HG03378 (cell line): ENCODE measurements around the gene SYT2.
A peak's percentile ranks its signal among the peaks of the same experiment; 100 is the strongest.
"Not testable (repeated sequence)": the region's sequence is repeated elsewhere in the genome, so short reads cannot be mapped to it uniquely, and the experiment has no call there.

Experiments used
- ATAC-seq: cut with Tn5 transposase; IDR thresholded peaks from one replicate; pipeline ENCODE4 v1.9.1; 2021; ENCODE audit warnings: mild to moderate bottlenecking, moderate library complexity; ENCODE audit not compliant: unreplicated experiment

The SYT2 gene

GRCh38 chr1:202553560-202554038 is 156.7 kb downstream of the SYT2 start:
- ATAC-seq = peak; percentile 81

GRCh38 chr1:202553078-202553477 is 157.2 kb downstream of the SYT2 start:
- not testable (repeated sequence) for ATAC-seq

GRCh38 chr1:202552615-202553014 is 157.6 kb downstream of the SYT2 start:
- not testable (repeated sequence) for ATAC-seq

- no peak for ATAC-seq
Measured at GRCh38 chr1:202551683-202552082, 158.6 kb downstream of the SYT2 start.

- not testable (repeated sequence) for ATAC-seq
Measured at GRCh38 chr1:202550088-202550487, 160.2 kb downstream of the SYT2 start.

- no peak for ATAC-seq
Measured at GRCh38 chr1:202547215-202547614, 163.0 kb downstream of the SYT2 start.

- not testable (repeated sequence) for ATAC-seq
Measured at GRCh38 chr1:202546796-202547195, 163.5 kb downstream of the SYT2 start.

GRCh38 chr1:202546377-202546776 is 163.9 kb downstream of the SYT2 start:
- ATAC-seq = not testable (repeated sequence)

GRCh38 chr1:202545647-202546303 is 164.5 kb downstream of the SYT2 start:
- ATAC-seq = not testable (repeated sequence)

- ATAC-seq = not testable (repeated sequence)
Measured at GRCh38 chr1:202544766-202545449, 165.3 kb downstream of the SYT2 start.

GRCh38 chr1:202543537-202543936 is 166.7 kb downstream of the SYT2 start:
- not testable (repeated sequence) for ATAC-seq

GRCh38 chr1:202542415-202542814 is 167.8 kb downstream of the SYT2 start:
- ATAC-seq = not testable (repeated sequence)

- ATAC-seq = not testable (repeated sequence)
Measured at GRCh38 chr1:202540858-202541257, 169.4 kb downstream of the SYT2 start.
